Activated naive CD4-positive, alpha-beta T cell treated with anti-CD3 and anti-CD28 coated beads for 36 hours (primary cell): ENCODE data around the gene ACOX3. TPM values are rescaled to one million over a fixed set of nuclear protein-coding genes. Genes with fewer than 3 reads are reported as not detected.
"Not testable (repeated sequence)": the region's sequence is repeated elsewhere in the genome, so short reads cannot be mapped to it uniquely, and the experiment has no call there.

Experiments
- CTCF ChIA-PET: fragments of 350-600 bp; sonication (Branson Sonifier 250); formaldehyde crosslinking; loops from one replicate; lab custom pipeline; 2021; ENCODE audit warnings: antibody characterized with exemption; lab: Charles Lee
- DNase-seq: peaks from one replicate; pipeline ENCODE4 v3.0.0-alpha.2; 2020
- H3K27ac Mint-ChIP-seq: one replicate; pipeline ENCODE4 v1.8.0; 2021; ENCODE audit warnings: mild to moderate bottlenecking, mixed read lengths
- H3K27me3 Mint-ChIP-seq: one replicate; pipeline ENCODE4 v1.8.0; 2021; ENCODE audit warnings: low read depth, mixed read lengths
- H3K36me3 Mint-ChIP-seq: one replicate; pipeline ENCODE4 v1.8.0; 2021; ENCODE audit warnings: low read depth, mixed read lengths
- H3K4me1 Mint-ChIP-seq: one replicate; pipeline ENCODE4 v1.8.0; 2021; ENCODE audit warnings: low read depth, mixed read lengths
- H3K4me3 Mint-ChIP-seq: one replicate; pipeline ENCODE4 v1.8.0; 2021; ENCODE audit warnings: mild to moderate bottlenecking, moderate library complexity, mixed read lengths
- H3K9me3 Mint-ChIP-seq: one replicate; pipeline ENCODE4 v1.8.0; 2021; ENCODE audit warnings: mixed read lengths
- intact Hi-C: fragments of 100-400 bp; cut with micrococcal nuclease; formaldehyde crosslinking; loops from one replicate; pipeline ENCODE4 v1.15.1; 2023
- total RNA-seq, 2 experiments: library from RNA; stranded (reverse); gene quantifications; one replicate each; pipeline ENCODE4 v1.2.3, GENCODE V29; 2021

Gene ACOX3
- 10 to 100 TPM; 11.9 to 13.3 TPM for total RNA-seq

- H3K27me3 Mint-ChIP-seq, result no peaks in the 10 kb centered on the region
- H3K4me1 Mint-ChIP-seq, result peaks cover 69% of the 10 kb centered on the region
- peak within 1 kb of the TSS; percentile 98 for H3K4me3 Mint-ChIP-seq
- peak; percentile 93 for DNase-seq
- CTCF ChIA-PET, result interaction anchor here (1.6 kb wide), 1 partner anchor 199 kb away, joined by 6 read pairs; no protein-coding TSS in a partner anchor
- intact Hi-C loops, result loop anchor here (1.0 to 2.0 kb wide), 2 partner anchors 12 to 712 kb away; no protein-coding TSS in a partner anchor
- peaks cover 8% of the 10 kb centered on the region for H3K36me3 Mint-ChIP-seq
- peak within 1 kb of the TSS; percentile 98 for H3K27ac Mint-ChIP-seq
- no peaks in the 10 kb centered on the region for H3K9me3 Mint-ChIP-seq
Observed at GRCh38 chr4:8440492-8441311, at the start of gene ACOX3, which contains the start of gene TRMT44. TSS of gene ACOX3 (minus strand) at chr4:8440723. CDS start at chr4:8416521, 24,202 bp downstream. TSS of gene TRMT44 (plus strand) at chr4:8440777. CDS start at chr4:8440823, 46 bp downstream.

- no peak for DNase-seq
- Mint-ChIP-seq H3K4me3 (no peak overlapping the region), H3K27me3 (no peaks in the 10 kb centered on the region), H3K9me3 (no peaks in the 10 kb centered on the region), H3K27ac (no peak overlapping the region), H3K4me1 (no peaks in the 10 kb centered on the region), H3K36me3 (peaks cover 4% of the 10 kb centered on the region)
- intact Hi-C loops, result no loop called here
- CTCF ChIA-PET, result no interaction called here
Observed at GRCh38 chr4:8488791-8489369, 48.4 kb upstream of the ACOX3 start.

- H3K9me3 Mint-ChIP-seq, H3K36me3 Mint-ChIP-seq, H3K4me3 Mint-ChIP-seq, CTCF ChIA-PET, intact Hi-C loops, H3K27me3 Mint-ChIP-seq, DNase-seq, H3K4me1 Mint-ChIP-seq, H3K27ac Mint-ChIP-seq: not testable (repeated sequence)
Observed at GRCh38 chr4:8486643-8487042, 46.1 kb upstream of the ACOX3 start.

GRCh38 chr4:8480221-8480620 is 39.7 kb upstream of the ACOX3 start:
- no peak overlapping the region for H3K27ac Mint-ChIP-seq
- no peak for DNase-seq
- peaks cover 11% of the 10 kb centered on the region for H3K36me3 Mint-ChIP-seq
- no peaks in the 10 kb centered on the region for H3K4me1 Mint-ChIP-seq
- H3K4me3 Mint-ChIP-seq, result no peak overlapping the region
- no peaks in the 10 kb centered on the region for H3K27me3 Mint-ChIP-seq
- CTCF ChIA-PET, result no interaction called here
- no peaks in the 10 kb centered on the region for H3K9me3 Mint-ChIP-seq
- intact Hi-C loops, result no loop called here

GRCh38 chr4:8478801-8479744 is 38.5 kb upstream of the ACOX3 start:
- Mint-ChIP-seq H3K4me1 (no peaks in the 10 kb centered on the region), H3K36me3 (peaks cover 11% of the 10 kb centered on the region), H3K27ac (peak overlapping the region; percentile 44), H3K27me3 (no peaks in the 10 kb centered on the region), H3K4me3 (no peak overlapping the region), H3K9me3 (no peaks in the 10 kb centered on the region)
- DNase-seq, result no peak
- CTCF ChIA-PET, result no interaction called here
- intact Hi-C loops, result no loop called here

GRCh38 chr4:8478371-8478770 is 37.8 kb upstream of the ACOX3 start:
- DNase-seq, result no peak
- CTCF ChIA-PET, result no interaction called here
- H3K9me3 Mint-ChIP-seq, result no peaks in the 10 kb centered on the region
- intact Hi-C loops, result no loop called here
- peaks cover 11% of the 10 kb centered on the region for H3K36me3 Mint-ChIP-seq
- no peaks in the 10 kb centered on the region for H3K27me3 Mint-ChIP-seq
- no peak overlapping the region for H3K27ac Mint-ChIP-seq
- no peaks in the 10 kb centered on the region for H3K4me1 Mint-ChIP-seq
- H3K4me3 Mint-ChIP-seq, result no peak overlapping the region

GRCh38 chr4:8477676-8478075 is 37.2 kb upstream of the ACOX3 start:
- Mint-ChIP-seq H3K4me3 (no peak overlapping the region), H3K27me3 (no peaks in the 10 kb centered on the region), H3K9me3 (no peaks in the 10 kb centered on the region), H3K4me1 (no peaks in the 10 kb centered on the region), H3K27ac (no peak overlapping the region), H3K36me3 (peaks cover 11% of the 10 kb centered on the region)
- DNase-seq, result no peak
- CTCF ChIA-PET, result no interaction called here
- intact Hi-C loops, result no loop called here

GRCh38 chr4:8477095-8477635 is 36.6 kb upstream of the ACOX3 start:
- Mint-ChIP-seq H3K4me3 (no peak overlapping the region), H3K27me3 (no peaks in the 10 kb centered on the region), H3K9me3 (no peaks in the 10 kb centered on the region), H3K4me1 (no peaks in the 10 kb centered on the region), H3K36me3 (peaks cover 11% of the 10 kb centered on the region), H3K27ac (no peak overlapping the region)
- intact Hi-C loops, result no loop called here
- CTCF ChIA-PET, result no interaction called here
- DNase-seq, result no peak

GRCh38 chr4:8475751-8476575 is 35.4 kb upstream of the ACOX3 start:
- Mint-ChIP-seq H3K4me1 (no peaks in the 10 kb centered on the region), H3K36me3 (peaks cover 9% of the 10 kb centered on the region), H3K27ac (no peak overlapping the region), H3K9me3 (no peaks in the 10 kb centered on the region), H3K4me3 (no peak overlapping the region), H3K27me3 (no peaks in the 10 kb centered on the region)
- CTCF ChIA-PET, result interaction anchor here (0.6 kb wide), 1 partner anchor 299 kb away, joined by 3 read pairs; no protein-coding TSS in a partner anchor
- DNase-seq, result no peak
- intact Hi-C loops, result no loop called here

- H3K27me3 Mint-ChIP-seq, result no peaks in the 10 kb centered on the region
- CTCF ChIA-PET, result no interaction called here
- DNase-seq, result no peak
- H3K4me3 Mint-ChIP-seq, result no peak overlapping the region
- peaks cover 9% of the 10 kb centered on the region for H3K36me3 Mint-ChIP-seq
- H3K27ac Mint-ChIP-seq, result no peak overlapping the region
- no peaks in the 10 kb centered on the region for H3K4me1 Mint-ChIP-seq
- no peaks in the 10 kb centered on the region for H3K9me3 Mint-ChIP-seq
- intact Hi-C loops, result no loop called here
Observed at GRCh38 chr4:8474856-8475255, 34.3 kb upstream of the ACOX3 start.

GRCh38 chr4:8473920-8474590 is 33.5 kb upstream of the ACOX3 start:
- Mint-ChIP-seq H3K9me3 (no peaks in the 10 kb centered on the region), H3K27me3 (no peaks in the 10 kb centered on the region), H3K4me1 (no peaks in the 10 kb centered on the region), H3K27ac (no peak overlapping the region), H3K36me3 (peaks cover 10% of the 10 kb centered on the region), H3K4me3 (no peak overlapping the region)
- intact Hi-C loops, result no loop called here
- DNase-seq, result no peak
- CTCF ChIA-PET, result no interaction called here
